CD14-positive monocyte (primary cell): ENCODE results near the gene GPR17. TPM values are rescaled to one million over a fixed set of nuclear protein-coding genes. Genes with fewer than 3 reads are reported as not detected.

Source experiments
- DNase-seq, 3 donors: peaks; one replicate each; pipeline ENCODE4 v3.0.0-alpha.2; 2011 to 2022
- H2AFZ ChIP-seq: 2 replicates; pipeline ENCODE4 v1.6.0; 2012; ENCODE audit warnings: mild to moderate bottlenecking, low read depth, low read length, inconsistent platforms; ENCODE audit not compliant: insufficient read depth, poor library complexity, severe bottlenecking
- H3K27ac ChIP-seq, 2 donors: 1 replicate in 1 of 2; 2 replicates in 1 of 2; pipeline ENCODE4 v1.5.1; 2012 to 2013; ENCODE audit warnings: low read length in 2 of 2, control low read depth in 1 of 2, inconsistent platforms in 1 of 2, low read depth in 1 of 2, mild to moderate bottlenecking in 1 of 2
- H3K27me3 ChIP-seq, 2 donors: one replicate each; pipeline versions ENCODE4 v1.6.0 to v1.6.1; 2011 to 2013; ENCODE audit warnings: low read length in 2 of 2; ENCODE audit not compliant: control insufficient read depth in 2 of 2, insufficient read depth in 2 of 2
- H3K36me3 ChIP-seq, 2 donors: replicated peaks in 1 of 2; 1 replicate in 1 of 2; 2 replicates in 1 of 2; pipeline versions ENCODE4 v1.5.1 to v1.6.1; 2012 to 2013; ENCODE audit warnings: low read length in 2 of 2, control low read depth in 1 of 2, inconsistent platforms in 1 of 2, mild to moderate bottlenecking in 1 of 2; ENCODE audit not compliant: insufficient read depth in 2 of 2, control insufficient read depth in 1 of 2
- H3K4me1 ChIP-seq, 2 donors: 1 replicate in 1 of 2; 2 replicates in 1 of 2; pipeline versions ENCODE4 v1.5.1 to v1.6.1; 2012 to 2013; ENCODE audit warnings: low read length in 2 of 2, control low read depth in 1 of 2, inconsistent platforms in 1 of 2, mild to moderate bottlenecking in 1 of 2, moderate library complexity in 1 of 2; ENCODE audit not compliant: insufficient read depth in 2 of 2, control insufficient read depth in 1 of 2
- H3K4me2 ChIP-seq: replicated peaks from 2 replicates; pipeline ENCODE3; 2012; ENCODE audit warnings: low read length, moderate library complexity, mild to moderate bottlenecking; ENCODE audit not compliant: poor library complexity, severe bottlenecking; ENCODE audit errors: extremely low read depth
- H3K4me3 ChIP-seq, 3 experiments: fragments of 200-600 bp in 1 of 3; sonication (generic) in 1 of 3; replicated peaks in 1 of 3; 1 replicate in 2 of 3; 2 replicates in 1 of 3; pipeline ENCODE4 v1.5.1; 2011 to 2013; ENCODE audit warnings: low read length in 3 of 3, mild to moderate bottlenecking in 3 of 3, control low read depth in 2 of 3, low read depth in 2 of 3, inconsistent platforms in 1 of 3, moderate library complexity in 1 of 3
- H3K79me2 ChIP-seq: 2 replicates; pipeline ENCODE4 v1.6.0; 2012; ENCODE audit warnings: mild to moderate bottlenecking, control low read depth, inconsistent platforms, low read length, moderate library complexity; ENCODE audit not compliant: insufficient read depth
- H3K9ac ChIP-seq: 2 replicates; pipeline ENCODE4 v1.6.0; 2017; ENCODE audit warnings: low read length, mild to moderate bottlenecking; ENCODE audit not compliant: insufficient read depth, poor library complexity, severe bottlenecking
- H3K9me3 ChIP-seq, 2 donors: replicated peaks in 1 of 2; 1 replicate in 1 of 2; 2 replicates in 1 of 2; pipeline versions ENCODE4 v1.5.1 to v1.6.1; 2012 to 2013; ENCODE audit warnings: low read length in 2 of 2, control low read depth in 1 of 2; ENCODE audit not compliant: control insufficient read depth in 1 of 2, insufficient read depth in 1 of 2
- H4K20me1 ChIP-seq: 2 replicates; pipeline ENCODE4 v1.6.0; 2012; ENCODE audit warnings: mild to moderate bottlenecking, low read length, control low read depth, moderate library complexity; ENCODE audit not compliant: insufficient read depth
- H3K27ac Mint-ChIP-seq, 7 donors: one replicate each; pipeline ENCODE4 v1.8.0; 2020; ENCODE audit warnings: mild to moderate bottlenecking in 7 of 7, mixed read lengths in 7 of 7, moderate library complexity in 6 of 7, inconsistent platforms in 2 of 7
- H3K27me3 Mint-ChIP-seq, 3 donors: one replicate each; pipeline ENCODE4 v1.8.0; 2021 to 2022; ENCODE audit warnings: low read depth in 3 of 3, mild to moderate bottlenecking in 3 of 3, mixed read lengths in 3 of 3, moderate library complexity in 3 of 3, inconsistent platforms in 1 of 3
- H3K36me3 Mint-ChIP-seq, 2 donors: one replicate each; pipeline ENCODE4 v1.8.0; 2020; ENCODE audit warnings: mixed read lengths in 2 of 2, inconsistent platforms in 1 of 2, mild to moderate bottlenecking in 1 of 2
- H3K4me1 Mint-ChIP-seq: one replicate; pipeline ENCODE4 v1.8.0; 2020; ENCODE audit warnings: mild to moderate bottlenecking, mixed read lengths
- H3K4me3 Mint-ChIP-seq, 2 donors: one replicate each; pipeline ENCODE4 v1.8.0; 2020; ENCODE audit warnings: mild to moderate bottlenecking in 2 of 2, mixed read lengths in 2 of 2, moderate library complexity in 1 of 2
- H3K9me3 Mint-ChIP-seq, 7 donors: one replicate each; pipeline ENCODE4 v1.8.0; 2020 to 2022; ENCODE audit warnings: mixed read lengths in 7 of 7, mild to moderate bottlenecking in 6 of 7, moderate library complexity in 6 of 7, inconsistent platforms in 2 of 7
- WGBS: methylation state at CpG from one replicate; pipeline ENCODE4 v1.1.5; 2013; ENCODE audit warnings: missing lambda C conversion rate; ENCODE audit not compliant: insufficient coverage; 5-methylcytosine and 5-hydroxymethylcytosine counted together
- intact Hi-C, 2 donors: fragments of 100-400 bp; cut with micrococcal nuclease; formaldehyde crosslinking; loops; one replicate each; pipeline versions ENCODE4 v1.15.0 to v1.15.1; 2023
- polyA plus RNA-seq, 3 donors: library from polyadenylated mRNA; depleted of rRNA in 1 of 3; unstranded in 2 of 3; stranded (reverse) in 1 of 3; fragments of 300-500 nt in 2 of 3; fragments of >200 nt in 1 of 3; fragmentation: Illumina TruSeq in 2 of 3; gene quantifications; 1 replicate in 2 of 3; 2 replicates in 1 of 3; pipeline ENCODE4 v1.2.3, GENCODE V29; 2012 to 2021
- TF ChIP-seq, protein P1 (sequence below): fragments of 200-600 bp; IDR thresholded peaks from one replicate; pipeline ENCODE4 v1.8.0; 2022; ENCODE audit warnings: antibody characterized with exemption, mild to moderate bottlenecking

Gene GPR17
- polyA plus RNA-seq, 3 donors, result 0.07 TPM; not detected in 2

- H3K27ac Mint-ChIP-seq, result no peak overlapping the region
- Histone ChIP-seq H3K4me2 (no peak overlapping the region), H3K9ac (no peak overlapping the region), H2AFZ (no peak overlapping the region), H4K20me1 (no peaks in the 10 kb centered on the region), H3K9me3 (no peaks in the 10 kb centered on the region), H3K27me3 (peaks cover under 1 to 26% of the 10 kb centered on the region in 2 donors), H3K79me2 (no peaks in the 10 kb centered on the region), H3K4me1 (no peaks in the 10 kb centered on the region), H3K36me3 (no peaks in the 10 kb centered on the region), H3K27ac (no peak overlapping the region), H3K4me3 (no peak overlapping the region)
- intact Hi-C loops, result no loop called here
- TF ChIP-seq, protein P1, sequence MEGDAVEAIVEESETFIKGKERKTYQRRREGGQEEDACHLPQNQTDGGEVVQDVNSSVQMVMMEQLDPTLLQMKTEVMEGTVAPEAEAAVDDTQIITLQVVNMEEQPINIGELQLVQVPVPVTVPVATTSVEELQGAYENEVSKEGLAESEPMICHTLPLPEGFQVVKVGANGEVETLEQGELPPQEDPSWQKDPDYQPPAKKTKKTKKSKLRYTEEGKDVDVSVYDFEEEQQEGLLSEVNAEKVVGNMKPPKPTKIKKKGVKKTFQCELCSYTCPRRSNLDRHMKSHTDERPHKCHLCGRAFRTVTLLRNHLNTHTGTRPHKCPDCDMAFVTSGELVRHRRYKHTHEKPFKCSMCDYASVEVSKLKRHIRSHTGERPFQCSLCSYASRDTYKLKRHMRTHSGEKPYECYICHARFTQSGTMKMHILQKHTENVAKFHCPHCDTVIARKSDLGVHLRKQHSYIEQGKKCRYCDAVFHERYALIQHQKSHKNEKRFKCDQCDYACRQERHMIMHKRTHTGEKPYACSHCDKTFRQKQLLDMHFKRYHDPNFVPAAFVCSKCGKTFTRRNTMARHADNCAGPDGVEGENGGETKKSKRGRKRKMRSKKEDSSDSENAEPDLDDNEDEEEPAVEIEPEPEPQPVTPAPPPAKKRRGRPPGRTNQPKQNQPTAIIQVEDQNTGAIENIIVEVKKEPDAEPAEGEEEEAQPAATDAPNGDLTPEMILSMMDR, result no peak
- DNase-seq, result no peak
- H3K9me3 Mint-ChIP-seq, result peaks cover 0 to 2% (median 0%) of the 10 kb centered on the region in 7 donors
- peaks cover 24 to 39% (median 25%) of the 10 kb centered on the region in 3 donors for H3K27me3 Mint-ChIP-seq
- 100% methylated on average over 1 of the region's 6 CpGs for WGBS
- no peaks in the 10 kb centered on the region for H3K36me3 Mint-ChIP-seq
- H3K4me3 Mint-ChIP-seq, result peak overlapping the region in 1 of 2 donors; percentile 49
- H3K4me1 Mint-ChIP-seq, result peaks cover 10% of the 10 kb centered on the region
Measured at GRCh38 chr2:127681976-127682857, 36.3 kb downstream of the GPR17 start.

DNA sequence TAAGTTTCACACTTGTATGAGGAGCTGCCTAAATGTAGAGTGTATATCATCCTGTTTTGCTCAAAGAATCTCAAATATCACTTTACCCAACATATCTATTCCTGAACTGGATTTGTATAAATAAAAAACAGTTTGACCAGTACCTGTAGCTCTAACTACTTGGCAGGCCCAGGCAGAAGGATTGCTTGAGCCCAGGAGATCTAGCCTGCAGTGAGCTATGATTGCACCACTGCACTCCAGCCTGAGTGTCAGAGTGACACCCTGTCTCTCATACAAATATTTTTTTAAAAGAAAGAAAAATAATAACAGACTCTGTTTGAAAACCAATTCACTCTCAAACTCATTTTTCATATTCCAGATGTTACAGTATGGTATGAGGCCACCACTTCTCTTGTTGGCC lies 37.1 kb downstream of the GPR17 start:
- Mint-ChIP-seq H3K9me3 (peaks cover 0 to 8% (median 0%) of the 10 kb centered on the region in 7 donors), H3K27ac (no peak overlapping the region), H3K36me3 (no peaks in the 10 kb centered on the region), H3K4me3 (no peak overlapping the region), H3K27me3 (peaks cover 22 to 31% (median 22%) of the 10 kb centered on the region in 3 donors), H3K4me1 (peaks cover 10% of the 10 kb centered on the region)
- no peak for DNase-seq
- TF ChIP-seq, protein P1, result no peak
- H3K27me3 ChIP-seq, result peaks cover 0 to 17% of the 10 kb centered on the region in 2 donors
- no peak overlapping the region for H3K27ac ChIP-seq
- H3K4me2 ChIP-seq, result no peak overlapping the region
- H3K36me3 ChIP-seq, result no peaks in the 10 kb centered on the region
- H3K9ac ChIP-seq, result no peak overlapping the region
- H3K79me2 ChIP-seq, result no peaks in the 10 kb centered on the region
- H4K20me1 ChIP-seq, result no peaks in the 10 kb centered on the region
- intact Hi-C loops, result no loop called here
- H3K4me1 ChIP-seq, result no peaks in the 10 kb centered on the region
- H2AFZ ChIP-seq, result no peak overlapping the region
- no peak overlapping the region for H3K4me3 ChIP-seq
- H3K9me3 ChIP-seq, result no peaks in the 10 kb centered on the region
